22Rv1 (cell line): ENCODE measurements around the gene CBFB.

Experiments
- CTCF ChIP-seq: fragments of 450-650 bp; IDR thresholded peaks from 2 replicates; pipeline ENCODE4 v1.5.1; 2017; ENCODE audit warnings: mild to moderate bottlenecking
- ZFX ChIP-seq: fragments of 450-650 bp; IDR thresholded peaks from 2 replicates; pipeline ENCODE4 v1.6.1; 2017; ENCODE audit warnings: antibody characterized with exemption, borderline replicate concordance

- TF ChIP-seq CTCF (peak; percentile 43), ZFX (no peak)
Measured at GRCh38 chr16:67104061-67104460, 75.1 kb downstream of the CBFB start.
